D341Med (cell line): ENCODE measurements around the gene ATXN7L2.

Experiments
- DNase-seq: peaks from one replicate; pipeline ENCODE4 v3.0.0; 2012; ENCODE audit warnings: low spot score

The ATXN7L2 gene

DNA sequence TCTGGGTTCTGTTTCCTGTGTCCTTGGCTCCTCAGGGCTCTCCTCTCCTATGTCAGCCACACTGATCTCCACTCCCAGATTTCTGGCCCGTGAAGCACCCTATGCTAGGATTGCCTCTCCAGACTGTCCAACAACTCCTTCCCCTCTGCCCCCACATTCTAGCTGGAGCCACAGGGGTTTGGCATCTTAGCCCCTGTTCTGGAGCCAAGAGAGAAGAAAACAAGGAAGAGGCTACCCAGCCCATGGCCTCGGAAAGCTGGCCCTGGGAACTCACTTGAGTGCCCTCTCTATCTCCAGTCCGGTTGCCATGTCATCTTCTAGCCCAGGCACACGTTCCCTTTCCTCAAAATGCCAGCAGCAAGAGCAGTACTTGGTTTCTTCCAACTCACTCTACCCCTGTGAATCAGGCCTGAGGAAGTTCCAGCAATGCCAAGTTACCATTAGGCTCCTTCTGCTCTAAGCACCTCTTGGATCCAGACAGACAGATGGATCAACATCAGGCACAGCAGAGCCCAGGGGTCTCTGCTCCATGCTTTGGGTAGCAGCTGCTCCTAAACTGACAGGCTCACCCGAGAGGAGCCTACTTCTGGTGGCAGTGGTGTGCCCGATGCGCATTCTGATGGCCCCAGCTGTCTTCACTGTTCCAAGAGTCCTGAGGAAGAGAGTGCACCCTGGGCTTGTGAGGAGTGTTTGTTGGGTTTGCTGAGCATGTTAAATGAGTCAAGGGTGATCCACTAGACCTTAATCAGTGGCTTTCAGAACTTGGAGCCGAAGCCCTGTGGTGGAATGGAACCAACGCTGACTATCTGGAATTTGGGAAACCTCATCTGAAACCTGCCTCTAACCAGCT, 44.4 kb downstream of the ATXN7L2 start:
- no peak for DNase-seq

DNA sequence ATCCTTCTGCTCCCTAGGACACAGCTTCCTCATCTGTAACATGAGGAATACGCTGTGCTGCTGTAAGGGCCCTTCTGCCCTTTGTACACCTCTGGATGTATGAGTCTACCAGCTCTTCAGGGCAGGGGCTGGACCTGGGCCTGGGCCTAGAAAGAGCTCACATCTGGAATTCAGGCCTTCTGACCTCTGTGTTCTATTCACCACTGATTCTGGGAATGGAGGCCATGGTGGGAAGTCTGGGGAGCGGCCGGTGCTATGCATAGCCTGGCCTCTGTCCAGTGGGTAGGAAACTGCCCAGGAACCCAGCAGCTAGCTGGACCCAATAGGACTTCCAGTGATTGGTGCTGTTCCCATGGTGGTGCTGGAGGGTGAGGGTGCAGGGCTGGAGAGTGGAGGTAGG, 45.0 kb downstream of the ATXN7L2 start:
- DNase-seq, result no peak

DNA sequence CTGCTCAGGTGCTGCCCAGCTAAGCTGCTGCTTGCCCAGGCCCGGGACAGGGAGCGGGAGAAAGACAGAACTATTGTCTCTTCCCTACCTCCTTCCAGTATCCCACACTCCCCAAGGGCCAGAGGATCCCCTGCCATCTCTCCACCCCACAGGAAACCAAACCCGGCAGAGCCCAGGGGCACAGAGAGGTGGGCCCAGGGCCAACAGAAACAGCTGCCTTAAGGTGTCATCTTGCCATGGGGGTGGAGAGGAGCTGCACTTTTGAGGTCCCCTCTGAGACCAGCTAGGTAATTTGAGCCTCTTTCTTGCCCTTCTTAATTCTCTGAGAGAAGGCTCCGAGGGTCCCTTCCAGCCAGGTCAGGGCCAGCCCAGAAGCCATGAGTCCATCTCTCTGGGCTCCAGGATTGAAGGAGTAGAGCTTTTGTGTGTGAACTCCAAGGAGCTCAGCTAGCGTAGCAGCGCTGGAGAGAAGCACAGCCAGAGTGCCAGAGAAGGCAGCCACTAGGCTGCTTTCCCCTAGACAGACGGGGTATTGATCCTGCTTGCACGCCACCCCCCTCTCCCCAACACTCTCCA, 46.3 kb downstream of the ATXN7L2 start:
- no peak for DNase-seq

DNA sequence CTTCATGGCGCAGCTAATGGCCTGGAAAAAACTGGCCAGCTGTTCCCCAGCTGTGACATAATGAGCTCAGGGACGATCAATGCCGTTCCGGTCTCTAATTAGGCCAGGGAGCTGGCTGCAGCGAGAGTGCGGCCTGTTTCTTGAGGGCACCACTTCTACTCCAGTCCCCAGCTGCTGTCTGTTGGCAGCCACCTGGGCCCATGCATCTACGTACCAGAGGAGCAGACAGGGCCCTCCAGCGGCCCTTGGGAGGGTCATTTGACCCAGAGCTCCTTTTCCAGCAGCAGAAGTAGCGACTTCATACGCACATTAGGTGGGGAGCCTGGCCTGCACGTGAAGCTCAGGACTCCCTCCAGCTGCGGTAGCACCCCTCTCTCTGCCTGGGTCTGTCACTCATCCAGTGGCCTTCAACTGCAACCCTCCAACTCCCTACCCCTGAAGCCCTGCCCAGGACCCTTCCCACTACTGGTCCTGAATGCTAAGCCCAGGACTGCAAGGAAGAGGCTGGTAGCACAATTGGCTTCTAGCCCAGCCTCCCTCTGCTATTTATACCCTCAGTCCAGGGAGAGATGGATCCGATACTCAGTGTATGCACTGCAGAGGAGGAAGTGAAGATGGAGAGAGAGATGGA, 46.9 kb downstream of the ATXN7L2 start:
- DNase-seq, result no peak

DNA sequence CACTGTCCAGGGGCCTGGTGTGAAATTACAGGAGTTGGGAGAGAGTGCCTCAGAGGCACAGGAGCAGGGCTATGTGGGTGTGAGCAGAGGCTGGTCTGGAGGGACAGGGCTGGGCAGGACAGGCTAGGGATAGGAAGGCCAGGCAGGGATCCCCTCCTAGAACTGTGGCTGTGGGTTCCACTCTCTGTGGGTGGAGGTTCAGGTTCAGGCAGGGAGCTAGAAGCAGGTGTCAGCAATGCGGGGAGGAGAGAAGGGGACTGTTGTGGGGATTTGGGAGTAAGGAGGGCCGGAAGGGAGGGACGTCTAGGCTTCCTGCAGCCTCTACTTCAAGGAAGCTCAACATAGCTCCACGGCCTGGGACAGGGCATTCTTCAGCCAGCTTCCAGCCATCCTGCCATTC, 47.7 kb downstream of the ATXN7L2 start:
- no peak for DNase-seq

DNA sequence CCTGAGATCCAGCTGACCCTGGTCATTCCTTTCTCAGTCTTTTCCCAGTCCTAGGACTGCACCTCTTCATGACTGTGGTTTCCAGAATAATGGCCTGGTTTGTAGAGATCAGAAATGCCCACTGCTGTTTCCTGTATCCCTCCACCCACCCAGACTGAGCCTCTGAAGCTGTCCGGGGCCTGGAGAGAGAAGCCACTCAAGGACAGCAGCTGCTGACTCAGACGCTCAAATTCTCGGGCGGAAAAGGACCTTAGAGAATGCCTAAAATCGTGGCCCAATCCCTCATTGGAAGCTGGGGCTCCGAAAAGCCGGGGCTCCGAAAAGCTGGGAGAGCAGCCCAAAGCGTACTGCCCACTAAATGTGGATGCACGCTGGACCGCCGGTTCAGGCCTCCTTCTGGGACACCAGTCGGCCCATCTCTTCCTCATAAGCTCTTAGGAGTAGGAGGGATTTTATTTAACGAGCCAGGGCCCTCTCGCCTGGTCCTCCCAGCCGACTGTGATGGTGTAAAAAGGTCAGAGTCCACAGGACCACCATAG, 48.2 kb downstream of the ATXN7L2 start:
- DNase-seq, result no peak

DNA sequence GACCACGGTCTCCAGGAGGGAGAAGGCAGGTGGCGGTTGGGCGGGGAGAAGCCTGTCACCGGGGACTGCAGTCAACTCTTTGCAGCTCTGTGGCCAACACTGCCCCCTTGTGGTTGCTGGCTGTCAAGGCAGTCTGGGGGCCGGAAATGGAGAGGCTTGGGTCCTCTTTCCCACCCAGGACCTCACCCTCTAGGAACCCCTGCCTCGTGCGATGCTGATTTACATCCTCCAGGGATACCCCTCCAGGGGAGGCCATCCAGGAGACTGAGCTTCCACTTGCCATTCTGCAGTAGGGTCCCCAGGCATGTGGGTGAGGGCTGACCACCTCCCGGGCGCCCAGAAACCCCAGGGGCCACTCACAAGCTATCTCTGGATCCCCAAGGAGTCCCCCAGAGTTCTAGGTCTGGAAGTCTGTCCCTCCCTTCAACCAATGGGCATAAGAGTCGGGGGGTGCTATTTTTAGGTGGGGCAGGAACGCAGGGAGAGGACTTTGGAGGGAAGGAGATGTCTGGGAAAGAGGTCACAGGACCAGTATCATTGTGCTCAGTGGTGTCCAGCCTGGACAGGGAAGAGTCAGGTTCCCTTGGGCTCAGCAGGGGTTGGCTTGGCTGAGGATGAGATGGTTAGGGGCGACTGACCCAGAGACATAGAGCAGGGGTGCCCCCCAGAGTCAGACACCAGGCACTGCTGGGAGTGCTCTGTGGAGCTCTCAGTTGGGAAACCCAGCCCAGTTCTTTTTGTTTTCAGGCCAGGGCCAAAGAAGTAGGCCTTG, 48.8 kb downstream of the ATXN7L2 start:
- peak; percentile 89 for DNase-seq

DNA sequence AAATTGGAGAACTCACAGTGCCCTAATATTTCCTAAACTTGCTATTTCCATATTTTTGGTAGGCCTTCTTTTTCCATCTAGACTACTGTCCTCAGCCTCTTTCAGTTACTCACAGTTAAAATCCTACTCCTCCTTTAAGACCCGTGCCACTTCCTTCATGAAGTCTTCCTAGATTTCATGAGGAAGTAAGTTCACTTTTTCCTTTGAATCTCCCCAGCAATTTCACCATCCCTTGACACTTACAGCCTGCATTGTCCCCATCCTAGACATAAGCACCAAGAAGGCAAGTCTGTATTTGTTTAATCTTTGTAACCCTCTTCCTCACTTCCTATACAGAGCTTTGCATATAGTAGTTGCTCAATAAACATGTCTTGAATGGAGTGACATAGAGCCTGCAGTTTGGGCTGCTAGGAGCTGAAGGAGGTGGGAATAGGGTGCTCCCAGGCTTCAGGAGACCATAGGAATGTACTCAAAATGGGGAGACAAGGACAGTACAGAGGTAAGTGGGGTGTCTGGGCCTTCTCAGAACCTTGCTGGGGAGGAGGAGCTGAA, 50.7 kb downstream of the ATXN7L2 start:
- DNase-seq, result no peak

DNA sequence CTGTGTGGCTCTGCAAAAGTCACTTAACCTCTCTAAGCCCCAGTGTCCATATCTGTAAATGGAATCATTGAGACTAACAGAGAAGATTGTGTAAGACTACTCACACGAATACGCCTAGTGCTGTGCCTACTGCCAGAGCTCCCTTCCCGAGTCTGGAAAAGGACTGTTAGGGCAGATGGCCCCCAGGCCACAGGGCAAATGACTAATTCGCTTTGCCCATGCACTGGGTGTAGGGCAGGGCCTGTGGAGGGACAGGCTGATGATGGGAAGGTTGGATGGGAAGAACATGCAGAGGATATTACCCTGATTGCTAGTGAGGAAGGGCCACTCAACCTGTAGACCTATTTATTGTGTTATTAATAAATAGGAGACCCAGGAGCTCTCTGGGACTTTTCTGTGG, 51.8 kb downstream of the ATXN7L2 start:
- DNase-seq, result no peak

DNA sequence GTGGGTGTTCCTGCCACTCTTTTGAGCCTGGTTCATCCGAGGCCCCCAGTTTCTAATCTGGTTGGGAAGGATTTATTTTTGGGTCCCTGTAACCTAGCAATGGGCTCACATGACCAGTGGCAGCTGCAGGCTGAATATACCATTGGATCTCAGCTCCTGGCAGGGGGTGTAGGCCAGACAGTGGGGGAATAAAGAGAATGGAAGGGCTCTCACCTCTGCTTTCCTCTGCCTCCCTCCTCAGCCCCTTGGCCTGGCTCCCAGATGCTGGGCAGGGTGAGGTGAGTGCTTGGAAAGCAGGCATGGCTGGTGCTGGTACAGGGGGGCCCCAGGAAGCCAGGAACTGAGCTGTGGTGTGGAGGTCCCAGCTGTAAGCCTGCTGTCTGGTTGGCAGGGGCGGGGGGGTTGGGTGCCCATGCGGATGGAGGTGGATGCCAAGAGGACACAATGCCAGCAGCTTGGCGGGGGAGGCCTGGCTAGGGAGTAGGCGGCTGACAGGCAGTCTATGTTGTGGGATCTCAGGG, 52.3 kb downstream of the ATXN7L2 start:
- DNase-seq, result no peak

DNA sequence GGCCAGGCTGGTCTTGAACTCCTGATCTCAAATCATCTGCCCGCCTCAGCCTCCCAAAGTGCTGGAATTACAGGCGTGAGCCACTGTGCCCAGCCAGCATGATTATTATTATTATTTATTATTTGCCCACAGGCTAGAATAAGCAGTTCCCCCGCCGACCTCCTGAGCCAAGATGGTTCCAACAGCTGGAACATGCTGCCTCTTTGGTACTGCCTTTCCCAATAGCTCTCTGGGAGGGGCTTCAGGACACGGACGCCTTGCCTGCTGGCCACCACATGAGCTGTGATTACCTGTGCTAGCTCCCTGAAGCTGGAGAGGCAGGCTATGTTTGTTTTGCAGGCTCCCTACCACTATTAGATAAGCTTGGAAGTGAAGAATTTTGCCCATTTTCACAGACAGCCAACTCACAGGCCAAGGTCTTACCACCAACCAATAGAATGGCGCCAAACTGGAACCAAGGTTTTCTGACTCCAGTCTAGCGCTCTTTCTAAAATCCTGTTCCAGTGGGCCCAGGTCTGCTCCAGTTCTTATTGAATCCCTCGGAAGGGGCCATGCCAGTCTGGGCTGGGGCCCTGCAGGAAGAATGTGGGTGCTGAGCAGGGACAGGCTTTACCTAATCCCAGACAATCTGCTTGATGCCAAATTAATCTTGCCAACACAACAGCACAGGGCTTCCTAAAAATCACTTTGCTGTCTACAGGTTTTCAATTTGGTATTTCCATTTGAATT, 53.9 kb downstream of the ATXN7L2 start:
- DNase-seq, result peak; percentile 62

DNA sequence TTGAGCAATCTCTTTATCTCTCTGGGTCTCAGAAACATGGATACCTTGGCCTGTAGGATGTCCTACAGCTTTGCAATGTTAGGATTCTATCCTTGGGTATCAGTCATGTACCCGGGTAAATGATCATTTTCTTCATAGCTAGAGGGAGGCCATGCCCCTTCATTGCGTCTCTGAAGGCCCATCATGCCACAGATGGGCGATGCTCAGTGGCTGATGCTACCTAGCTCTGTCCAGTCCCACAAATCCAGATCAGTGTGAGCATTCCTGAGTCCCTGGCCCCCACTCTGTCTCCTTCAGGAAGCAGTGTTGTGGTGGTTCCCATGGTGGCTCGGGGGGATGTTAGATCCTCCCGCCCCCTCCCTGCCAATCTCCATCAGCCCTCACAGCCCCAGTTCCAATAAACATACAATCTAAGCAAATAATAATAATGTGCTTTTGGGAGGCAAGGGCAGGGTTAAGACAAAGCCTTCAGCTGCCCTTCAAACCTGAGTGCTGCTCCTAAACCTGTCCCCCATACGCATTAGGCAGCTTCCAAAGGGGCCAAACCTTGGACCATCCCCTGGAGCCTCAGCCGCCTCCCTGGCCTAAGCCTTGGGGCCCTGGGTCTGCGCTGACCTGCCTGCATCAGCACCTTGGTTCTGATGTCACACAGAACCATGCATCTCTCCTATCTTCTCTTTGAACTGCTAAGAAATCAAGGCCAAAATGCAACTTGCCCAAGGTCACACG, 55.3 kb downstream of the ATXN7L2 start:
- no peak for DNase-seq

DNA sequence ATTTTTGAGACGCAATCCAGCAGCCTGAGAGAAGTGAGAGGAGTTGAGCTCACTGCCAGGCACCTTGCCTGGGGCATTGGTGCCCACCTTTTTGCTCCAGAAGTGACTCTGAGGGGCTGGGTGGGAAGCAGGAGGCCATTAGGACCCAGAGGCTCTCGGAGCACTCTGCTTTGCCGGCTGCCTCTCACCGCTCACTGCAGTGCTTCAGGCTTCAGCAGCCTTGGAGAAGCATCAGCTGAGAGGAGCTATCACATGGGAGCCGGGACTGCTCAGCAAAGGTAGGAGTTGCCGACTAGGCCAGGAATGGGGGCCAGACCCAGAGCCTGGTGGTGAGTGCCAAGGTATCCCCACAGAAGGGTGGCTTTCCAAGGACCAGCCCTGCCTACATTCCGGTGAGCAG, 56.0 kb downstream of the ATXN7L2 start, which contains the start of gene GPR61:
Gene GPR61, plus strand, starts transcription at position 197 of the 400 bp plus-strand sequence. CDS start 3,151 bp downstream, outside the sequence.
- no peak for DNase-seq

DNA sequence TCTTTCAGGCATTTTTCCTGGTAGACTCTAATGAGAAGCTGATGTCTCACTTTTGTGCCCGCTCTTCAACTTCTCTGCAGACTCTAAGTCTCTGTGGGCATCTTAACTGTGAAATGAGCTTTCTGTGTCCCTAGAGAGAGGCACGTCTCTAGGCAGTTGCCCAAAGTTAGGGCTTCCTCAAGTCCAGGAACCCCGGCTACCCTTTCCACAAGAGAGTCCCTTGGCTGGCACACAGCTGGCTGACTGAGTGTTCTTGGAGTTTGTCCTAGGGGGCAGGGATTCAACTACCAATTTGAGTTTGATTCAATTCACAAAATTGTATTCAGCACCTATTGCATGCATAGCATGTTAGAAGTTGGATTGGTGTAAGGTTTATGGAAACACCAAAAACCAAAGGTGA, 57.4 kb downstream of the ATXN7L2 start:
- DNase-seq, result no peak
